Peyer's patch (tissue), 4 donors: ENCODE data around the gene SLC35A4. TPM values are rescaled to one million over a fixed set of nuclear protein-coding genes. Genes with fewer than 3 reads are reported as not detected.

Experiments
- DNase-seq, 3 donors: peaks; one replicate each; pipeline ENCODE4 v3.0.0-alpha.2; 2017 to 2019
- H3K27ac ChIP-seq, 4 donors: fragments of 200-600 bp; sonication (generic); one replicate each; pipeline ENCODE4 v1.5.1; 2016 to 2019
- H3K27me3 ChIP-seq, 2 donors: fragments of 200-600 bp; sonication (generic); one replicate each; pipeline ENCODE4 v1.5.1; 2019
- H3K36me3 ChIP-seq, 3 donors: fragments of 200-600 bp; sonication (generic); one replicate each; pipeline ENCODE4 v1.5.1; 2016 to 2019
- H3K4me1 ChIP-seq, 4 donors: fragments of 200-600 bp; sonication (generic); one replicate each; pipeline ENCODE4 v1.5.1; 2016 to 2019
- H3K4me3 ChIP-seq, 4 donors: fragments of 200-600 bp; sonication (generic); 1 replicate in 3 of 4; 2 replicates in 1 of 4; pipeline ENCODE4 v1.5.1; 2016 to 2019; ENCODE audit warnings: mild to moderate bottlenecking in 1 of 4
- H3K9me3 ChIP-seq, 4 donors: fragments of 200-600 bp; sonication (generic); one replicate each; pipeline ENCODE4 v1.5.1; 2016 to 2019; ENCODE audit warnings: mild to moderate bottlenecking in 1 of 4
- CTCF ChIP-seq, 6 experiments: fragments of 450-650 bp in 4 of 6; fragments of 200-600 bp in 2 of 6; sonication (generic) in 1 of 6; IDR thresholded peaks; one replicate each; pipeline ENCODE4 v1.5.1; 2017 to 2019; ENCODE audit warnings: antibody characterized with exemption in 6 of 6, mild to moderate bottlenecking in 3 of 6, moderate library complexity in 1 of 6
- POLR2A ChIP-seq, 2 donors: fragments of 450-650 bp; IDR thresholded peaks; one replicate each; pipeline ENCODE4 v1.5.1; 2017; ENCODE audit warnings: antibody characterized with exemption in 2 of 2, mild to moderate bottlenecking in 2 of 2, moderate library complexity in 2 of 2
- total RNA-seq, 4 donors: library from RNA; depleted of rRNA; stranded (reverse); fragments of >200 nt; gene quantifications; one replicate each; pipeline ENCODE4 v1.1.0, GENCODE V29; 2016

Gene SLC35A4
- total RNA-seq, 4 donors from 2014 or later: 41.9 to 51.3 (median 49.9) TPM

GRCh38 chr5:140570058-140570457 lies 5.4 kb downstream of the SLC35A4 start:
- Histone ChIP-seq H3K27ac (peak overlapping the region; percentile 49 to 72 (median 66)), H3K4me1 (peaks cover 0 to 41% (median 8%) of the 10 kb centered on the region in 4 donors), H3K36me3 (peaks cover 0 to 20% (median 0%) of the 10 kb centered on the region in 3 donors), H3K9me3 (no peaks in the 10 kb centered on the region), H3K4me3 (no peak overlapping the region), H3K27me3 (no peaks in the 10 kb centered on the region)
- DNase-seq: peak in 2 of 3 donors; percentile 11 to 40
- no peak for TF ChIP-seq CTCF (IDR thresholded peaks at IDR 0.05)
- no peak for TF ChIP-seq POLR2A (IDR thresholded peaks at IDR 0.05)

GRCh38 chr5:140570488-140570887 lies 5.9 kb downstream of the SLC35A4 start:
- H3K27ac ChIP-seq: peak overlapping the region; percentile 49 to 72 (median 66)
- no peak overlapping the region for H3K4me3 ChIP-seq
- no peaks in the 10 kb centered on the region for H3K9me3 ChIP-seq
- no peaks in the 10 kb centered on the region for H3K27me3 ChIP-seq
- TF ChIP-seq CTCF (IDR thresholded peaks at IDR 0.05) (no peak), POLR2A (IDR thresholded peaks at IDR 0.05) (no peak)
- DNase-seq: no peak
- peaks cover 0 to 37% (median 6%) of the 10 kb centered on the region in 4 donors for H3K4me1 ChIP-seq
- H3K36me3 ChIP-seq: peaks cover 0 to 20% (median 0%) of the 10 kb centered on the region in 3 donors

- peak in 1 of 3 donors; percentile 47 for DNase-seq
Observed at GRCh38 chr5:140571105-140571504, 6.5 kb downstream of the SLC35A4 start.

GRCh38 chr5:140573683-140574082 lies 9.1 kb downstream of the SLC35A4 start:
- no peak overlapping the region for H3K4me3 ChIP-seq
- H3K4me1 ChIP-seq: peaks cover 0 to 13% (median 3%) of the 10 kb centered on the region in 4 donors
- H3K27ac ChIP-seq: peak overlapping the region in 1 of 4 donors; percentile 13
- DNase-seq: peak in 1 of 3 donors; percentile 30
- TF ChIP-seq POLR2A (IDR thresholded peaks at IDR 0.05) (no peak), CTCF (IDR thresholded peaks at IDR 0.05) (no peak)
- H3K9me3 ChIP-seq: no peaks in the 10 kb centered on the region
- no peaks in the 10 kb centered on the region for H3K36me3 ChIP-seq
- no peaks in the 10 kb centered on the region for H3K27me3 ChIP-seq

More at GRCh38 chr5:140571105-140571504, 6.5 kb downstream of the SLC35A4 start:
- Histone ChIP-seq H3K36me3 (peaks cover 0 to 20% (median 0%) of the 10 kb centered on the region in 3 donors), H3K4me1 (peaks cover 0 to 30% (median 4%) of the 10 kb centered on the region in 4 donors), H3K9me3 (no peaks in the 10 kb centered on the region), H3K27me3 (no peaks in the 10 kb centered on the region), H3K4me3 (no peak overlapping the region), H3K27ac (peak overlapping the region; percentile 20 to 72 (median 28))
- no peak for TF ChIP-seq CTCF (IDR thresholded peaks at IDR 0.05)
- TF ChIP-seq POLR2A (IDR thresholded peaks at IDR 0.05): no peak

GRCh38 chr5:140574165-140574564 lies 9.5 kb downstream of the SLC35A4 start:
- Histone ChIP-seq H3K27ac (no peak overlapping the region), H3K27me3 (no peaks in the 10 kb centered on the region), H3K9me3 (no peaks in the 10 kb centered on the region), H3K36me3 (no peaks in the 10 kb centered on the region), H3K4me3 (no peak overlapping the region), H3K4me1 (peaks cover 0 to 8% (median under 1%) of the 10 kb centered on the region in 4 donors)
- no peak for TF ChIP-seq CTCF (IDR thresholded peaks at IDR 0.05)
- no peak for TF ChIP-seq POLR2A (IDR thresholded peaks at IDR 0.05)
- peak in 1 of 3 donors; percentile 45 for DNase-seq
